ENCODE results near the gene KDM4B.

KDM4B gene

DNA sequence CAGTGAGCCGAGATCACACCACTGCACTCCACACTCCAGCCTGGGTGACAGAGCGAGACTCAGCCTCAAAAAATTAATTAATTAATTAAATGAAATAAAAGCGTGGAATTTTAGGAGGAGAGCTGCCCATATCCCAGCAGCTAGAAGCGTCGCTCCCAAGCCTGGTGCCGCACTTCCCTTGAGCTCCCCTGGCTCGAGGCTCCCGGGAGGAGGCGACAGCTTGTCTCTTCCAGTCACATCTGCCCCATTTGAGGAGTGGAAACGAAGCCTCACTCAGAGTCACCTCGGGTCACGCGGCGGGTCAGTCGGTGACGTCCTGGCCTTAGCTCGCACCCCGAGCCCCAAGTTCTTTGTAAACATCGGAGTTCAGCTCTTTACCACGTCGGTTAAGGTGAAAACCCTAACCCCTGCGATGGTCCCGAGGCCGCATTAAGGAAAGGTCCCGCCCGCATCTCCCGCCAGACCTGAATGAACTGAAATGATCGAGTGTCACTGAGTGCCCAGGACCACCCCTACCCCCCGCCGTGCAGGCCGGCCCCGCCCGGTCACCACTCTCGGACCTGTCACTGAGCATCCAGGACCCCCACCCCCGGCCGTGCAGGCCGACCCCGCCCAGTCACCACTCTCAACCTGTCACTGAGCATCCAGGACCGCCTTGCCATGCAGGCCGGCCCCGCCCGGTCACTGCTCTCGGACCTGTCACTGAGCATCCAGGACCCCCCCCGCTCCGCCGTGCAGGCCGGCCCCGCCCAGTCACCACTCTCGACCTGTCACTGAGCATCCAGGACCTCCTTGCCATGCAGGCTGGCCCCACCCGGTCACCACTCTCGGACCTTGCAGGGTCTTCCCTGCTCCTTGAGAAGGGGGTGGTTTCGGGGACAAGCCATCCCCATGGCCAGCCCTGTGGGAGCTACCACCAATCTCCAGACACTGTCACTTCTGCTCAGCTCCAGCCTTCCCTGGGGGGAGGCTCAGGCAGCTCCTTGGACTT, 176.9 kb downstream of the KDM4B start:
- in situ Hi-C loops (cut with HindIII; ENCODE audit: low sequenced_read_pairs), result no loop called here

DNA sequence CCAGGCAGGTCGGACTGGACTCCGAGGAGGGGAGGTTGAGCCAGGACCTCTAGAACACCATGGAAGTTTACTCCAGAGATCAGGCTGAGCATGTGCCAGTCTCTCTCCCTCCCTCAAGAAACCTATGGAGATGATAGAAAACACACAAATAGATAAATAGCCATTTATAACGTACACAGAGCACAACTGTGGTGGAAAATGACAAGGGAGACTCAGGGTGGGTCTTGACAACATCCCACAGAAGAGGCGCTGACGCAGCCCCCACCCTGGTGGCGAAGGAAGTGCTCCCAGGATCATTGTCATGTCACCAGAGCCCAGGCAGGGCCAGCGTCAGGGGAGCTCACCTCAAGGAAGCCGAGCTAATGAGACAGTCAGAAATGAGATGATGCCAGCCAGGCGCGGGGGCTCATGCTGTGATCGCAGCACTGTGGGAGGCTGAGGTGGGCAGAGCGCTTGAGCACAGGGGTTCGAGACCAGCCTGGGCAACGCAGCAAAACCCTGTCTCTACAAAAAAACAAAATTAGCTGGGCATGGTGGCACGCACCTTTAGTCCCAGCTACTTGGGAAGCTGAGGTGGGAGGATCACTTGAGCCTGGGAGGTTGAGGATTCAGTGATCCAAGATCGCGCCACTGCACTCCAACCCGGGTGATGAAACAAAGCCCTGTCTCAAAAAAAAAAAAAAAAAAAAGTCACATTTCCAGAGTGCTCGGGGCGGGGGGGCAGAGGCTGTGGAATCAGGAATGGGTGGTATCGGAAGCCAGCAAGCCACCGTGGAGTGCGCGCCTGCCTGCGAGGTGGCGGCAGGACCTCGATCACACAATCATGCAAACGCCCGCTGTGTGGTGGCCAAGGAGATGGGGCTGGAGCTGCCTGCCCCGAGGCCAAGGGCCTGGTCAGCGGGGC, 178.4 kb downstream of the KDM4B start:
- in situ Hi-C loops (cut with HindIII; ENCODE audit: low sequenced_read_pairs), result no loop called here

DNA sequence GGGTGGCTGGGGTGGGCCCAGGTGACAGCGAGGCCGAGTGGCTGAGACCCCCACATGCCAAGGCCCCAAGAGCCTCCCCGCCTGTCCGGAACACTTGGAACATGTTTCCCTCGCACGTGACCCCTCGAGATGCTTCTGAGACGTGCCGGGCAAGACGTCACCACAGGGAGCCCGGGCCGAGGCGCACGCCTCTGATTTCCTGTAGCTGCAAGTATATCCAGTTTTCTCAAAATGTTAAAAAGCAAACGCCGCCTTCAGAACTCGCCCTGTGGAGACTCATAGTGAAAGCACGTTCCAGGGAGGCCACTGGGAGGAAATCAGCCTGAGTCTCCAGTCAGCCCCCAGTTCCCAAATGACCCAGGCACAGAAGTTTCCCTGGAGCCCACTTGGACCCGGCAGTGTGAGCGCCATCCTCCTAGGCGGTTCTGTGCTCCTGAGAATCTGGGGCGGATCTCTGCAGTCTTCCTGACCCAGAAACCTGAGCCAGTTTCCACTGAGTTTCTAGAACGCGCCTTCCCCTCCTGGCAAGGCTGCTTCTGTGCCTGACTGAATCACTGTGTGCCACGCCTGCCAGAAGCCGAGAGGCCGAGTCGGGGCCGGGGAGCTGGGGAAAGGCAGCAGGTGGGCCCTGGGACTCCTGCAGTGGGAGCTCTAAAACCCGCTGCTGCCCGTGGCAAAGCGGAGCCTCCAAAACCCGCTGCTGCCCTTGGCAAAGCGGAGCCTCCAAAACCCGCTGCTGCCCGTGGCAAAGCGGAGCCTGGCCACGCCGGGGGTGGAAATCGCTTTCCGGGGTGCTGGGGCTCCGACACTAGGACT, 179.3 kb downstream of the KDM4B start:
- in situ Hi-C loops (cut with HindIII; ENCODE audit: low sequenced_read_pairs), result no loop called here

DNA sequence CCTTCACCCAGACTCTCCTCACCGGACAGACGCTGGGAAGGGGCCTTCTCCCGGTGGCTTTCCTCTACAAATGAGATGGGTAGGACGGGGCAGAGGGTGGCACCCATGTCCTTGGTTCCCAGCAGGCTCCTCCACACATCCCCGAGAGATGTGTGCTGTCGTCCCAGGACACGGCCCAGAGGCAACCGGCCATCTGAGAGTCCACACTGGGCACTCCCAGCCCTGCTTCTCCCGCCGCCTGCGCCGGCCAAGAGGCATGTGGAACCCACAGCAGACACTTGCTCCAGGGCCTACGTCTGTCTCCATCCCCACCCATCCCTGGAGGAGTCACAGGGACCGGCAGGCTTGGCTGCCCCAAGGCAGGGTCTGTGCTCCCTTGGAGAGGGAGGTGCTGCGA, 179.9 kb downstream of the KDM4B start:
- in situ Hi-C loops (cut with HindIII; ENCODE audit: low sequenced_read_pairs), result no loop called here

DNA sequence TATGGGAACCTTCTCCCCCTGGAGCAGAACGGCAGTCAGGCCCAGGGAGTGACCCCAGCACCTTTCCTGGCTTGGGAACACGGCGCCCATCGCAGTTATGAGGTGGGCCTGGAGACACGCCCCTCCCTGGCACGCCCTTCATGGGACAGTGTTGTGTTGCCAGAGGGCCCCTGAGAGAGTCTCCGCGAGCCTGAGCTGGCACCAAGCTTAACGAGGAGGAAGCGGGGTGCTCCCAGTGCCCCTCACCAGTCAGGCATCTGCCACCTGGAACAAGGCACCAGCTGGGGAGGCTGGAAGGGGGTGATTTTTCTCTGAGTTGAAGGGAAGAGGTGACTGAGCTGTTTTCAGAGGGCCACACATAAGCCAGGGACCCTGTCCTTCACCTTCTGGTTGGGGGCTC, 180.6 kb downstream of the KDM4B start:
- in situ Hi-C loops (cut with HindIII; ENCODE audit: low sequenced_read_pairs), result no loop called here

DNA sequence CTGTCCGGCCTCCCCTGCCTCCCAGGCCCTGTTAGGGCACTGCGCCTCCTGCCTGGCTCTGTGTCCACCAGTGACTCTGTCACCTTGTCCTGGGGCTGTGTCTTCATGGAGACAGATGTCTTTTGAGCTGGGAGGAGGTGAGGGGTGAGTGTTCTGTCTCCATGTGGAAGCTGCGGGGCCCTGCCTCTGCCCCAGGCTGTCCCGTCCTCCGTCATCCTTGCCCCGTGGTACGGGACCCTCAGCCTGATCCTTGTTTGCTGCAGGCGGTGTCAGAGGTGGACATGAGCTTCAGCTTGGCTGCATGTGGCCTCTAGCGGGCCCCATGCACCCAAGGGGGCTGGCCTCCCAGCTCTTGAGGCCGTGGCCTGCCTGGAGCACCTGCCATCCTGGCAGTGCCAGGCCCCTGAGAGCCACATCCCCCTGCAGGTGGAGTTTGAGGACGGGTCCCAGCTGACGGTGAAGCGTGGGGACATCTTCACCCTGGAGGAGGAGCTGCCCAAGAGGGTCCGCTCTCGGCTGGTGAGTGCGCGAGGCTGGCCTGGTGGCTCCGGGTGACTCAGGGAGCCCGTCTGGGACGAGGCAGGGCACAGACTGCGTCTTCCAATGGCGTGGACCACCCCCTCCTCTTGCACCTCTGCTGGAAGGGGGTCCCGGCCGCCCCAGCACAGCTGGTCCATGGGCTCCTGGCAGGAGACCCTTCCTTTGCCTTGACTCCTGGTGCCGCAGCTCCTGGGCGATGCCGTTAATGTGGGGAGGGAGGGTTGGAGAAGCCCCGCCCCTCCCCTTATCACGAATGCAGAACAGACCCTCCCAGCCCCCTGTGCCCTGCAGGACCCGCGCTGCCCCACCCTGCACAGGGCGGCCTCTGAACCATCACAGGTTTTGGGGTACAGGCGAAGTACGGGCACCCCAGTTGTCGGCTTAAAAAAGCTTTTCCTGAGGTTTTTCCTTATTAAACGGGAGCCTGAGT, 181.3 kb downstream of the KDM4B start:
- in situ Hi-C loops (cut with HindIII; ENCODE audit: low sequenced_read_pairs), result no loop called here

DNA sequence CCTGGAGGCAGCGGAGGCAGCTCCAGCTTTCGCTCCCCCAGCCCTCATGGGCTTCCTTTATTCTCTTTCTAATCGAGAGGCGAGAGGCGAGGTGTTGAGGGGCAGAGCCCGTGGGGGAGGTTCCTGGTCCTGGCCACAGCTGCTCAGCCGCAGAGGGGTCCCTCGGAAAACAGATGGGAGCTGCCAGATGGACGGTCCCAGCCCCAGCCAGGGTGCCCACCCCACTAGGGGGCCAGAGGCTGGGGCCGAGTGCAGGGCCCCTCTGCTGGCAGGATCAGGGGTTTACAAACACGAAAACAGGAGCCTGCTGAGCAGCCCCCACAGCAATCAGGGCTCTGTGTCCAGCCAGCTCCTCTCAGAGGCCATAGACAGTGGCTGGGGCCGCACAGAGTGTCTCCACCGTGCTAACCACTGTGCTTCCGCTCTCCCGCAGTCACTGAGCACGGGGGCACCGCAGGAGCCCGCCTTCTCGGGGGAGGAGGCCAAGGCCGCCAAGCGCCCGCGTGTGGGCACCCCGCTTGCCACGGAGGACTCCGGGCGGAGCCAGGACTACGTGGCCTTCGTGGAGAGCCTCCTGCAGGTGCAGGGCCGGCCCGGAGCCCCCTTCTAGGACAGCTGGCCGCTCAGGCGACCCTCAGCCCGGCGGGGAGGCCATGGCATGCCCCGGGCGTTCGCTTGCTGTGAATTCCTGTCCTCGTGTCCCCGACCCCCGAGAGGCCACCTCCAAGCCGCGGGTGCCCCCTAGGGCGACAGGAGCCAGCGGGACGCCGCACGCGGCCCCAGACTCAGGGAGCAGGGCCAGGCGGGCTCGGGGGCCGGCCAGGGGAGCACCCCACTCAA, 182.2 kb downstream of the KDM4B start:
- in situ Hi-C loops (cut with HindIII; ENCODE audit: low sequenced_read_pairs), result no loop called here

DNA sequence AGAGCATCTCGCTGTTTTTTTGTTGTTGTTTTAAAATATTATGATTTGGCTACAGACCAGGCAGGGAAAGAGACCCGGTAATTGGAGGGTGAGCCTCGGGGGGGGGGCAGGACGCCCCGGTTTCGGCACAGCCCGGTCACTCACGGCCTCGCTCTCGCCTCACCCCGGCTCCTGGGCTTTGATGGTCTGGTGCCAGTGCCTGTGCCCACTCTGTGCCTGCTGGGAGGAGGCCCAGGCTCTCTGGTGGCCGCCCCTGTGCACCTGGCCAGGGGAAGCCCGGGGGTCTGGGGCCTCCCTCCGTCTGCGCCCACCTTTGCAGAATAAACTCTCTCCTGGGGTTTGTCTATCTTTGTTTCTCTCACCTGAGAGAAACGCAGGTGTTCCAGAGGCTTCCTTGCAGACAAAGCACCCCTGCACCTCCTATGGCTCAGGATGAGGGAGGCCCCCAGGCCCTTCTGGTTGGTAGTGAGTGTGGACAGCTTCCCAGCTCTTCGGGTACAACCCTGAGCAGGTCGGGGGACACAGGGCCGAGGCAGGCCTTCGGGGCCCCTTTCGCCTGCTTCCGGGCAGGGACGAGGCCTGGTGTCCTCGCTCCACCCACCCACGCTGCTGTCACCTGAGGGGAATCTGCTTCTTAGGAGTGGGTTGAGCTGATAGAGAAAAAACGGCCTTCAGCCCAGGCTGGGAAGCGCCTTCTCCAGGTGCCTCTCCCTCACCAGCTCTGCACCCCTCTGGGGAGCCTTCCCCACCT, 183.3 kb downstream of the KDM4B start:
- in situ Hi-C loops (cut with HindIII; ENCODE audit: low sequenced_read_pairs), result no loop called here

DNA sequence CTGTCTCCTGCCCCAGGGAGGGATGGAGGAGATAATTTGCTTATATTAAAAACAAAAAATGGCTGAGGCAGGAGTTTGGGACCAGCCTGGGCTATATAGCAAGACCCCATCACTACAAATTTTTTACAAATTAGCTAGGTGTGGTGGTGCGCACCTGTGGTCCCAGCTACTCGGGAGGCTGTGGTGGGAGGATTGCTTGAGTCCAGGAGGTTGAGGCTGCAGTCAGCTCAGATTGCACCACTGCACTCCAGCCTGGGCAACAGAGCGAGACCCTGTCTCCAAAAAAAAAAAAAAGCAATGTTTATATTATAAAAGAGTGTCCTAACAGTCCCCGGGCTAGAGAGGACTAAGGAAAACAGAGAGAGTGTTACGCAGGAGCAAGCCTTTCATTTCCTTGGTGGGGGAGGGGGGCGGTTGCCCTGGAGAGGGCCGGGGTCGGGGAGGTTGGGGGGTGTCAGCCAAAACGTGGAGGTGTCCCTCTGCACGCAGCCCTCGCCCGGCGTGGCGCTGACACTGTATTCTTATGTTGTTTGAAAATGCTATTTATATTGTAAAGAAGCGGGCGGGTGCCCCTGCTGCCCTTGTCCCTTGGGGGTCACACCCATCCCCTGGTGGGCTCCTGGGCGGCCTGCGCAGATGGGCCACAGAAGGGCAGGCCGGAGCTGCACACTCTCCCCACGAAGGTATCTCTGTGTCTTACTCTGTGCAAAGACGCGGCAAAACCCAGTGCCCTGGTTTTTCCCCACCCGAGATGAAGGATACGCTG, 184.0 kb downstream of the KDM4B start:
- in situ Hi-C loops (cut with HindIII; ENCODE audit: low sequenced_read_pairs), result no loop called here

DNA sequence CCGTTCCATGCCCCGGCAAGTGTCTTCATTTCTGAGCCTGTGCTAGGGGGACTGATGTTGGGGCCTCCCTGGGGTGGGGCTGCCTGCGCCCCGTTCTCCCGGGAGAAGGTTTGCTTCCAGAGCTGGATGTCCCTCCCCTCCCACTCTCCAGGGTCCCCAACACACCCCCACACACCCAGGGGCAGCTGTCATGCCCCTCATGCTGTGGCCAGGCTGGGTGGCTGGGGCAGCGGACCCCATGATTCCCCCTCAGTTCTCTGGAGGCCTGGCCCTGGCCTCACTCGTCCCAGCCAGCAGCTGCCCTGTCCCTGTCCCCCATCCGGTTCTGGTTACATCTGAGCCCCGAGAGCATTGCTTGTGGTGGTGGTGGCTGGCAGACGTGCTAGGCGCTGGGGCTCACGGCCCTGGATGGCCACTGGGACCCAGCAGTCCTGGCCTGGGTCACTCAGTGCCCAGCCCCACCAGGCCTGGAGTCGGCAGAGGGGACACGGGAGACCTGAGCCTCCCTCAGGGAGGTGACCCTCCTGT, 184.8 kb downstream of the KDM4B start:
- in situ Hi-C loops (cut with HindIII; ENCODE audit: low sequenced_read_pairs), result no loop called here

DNA sequence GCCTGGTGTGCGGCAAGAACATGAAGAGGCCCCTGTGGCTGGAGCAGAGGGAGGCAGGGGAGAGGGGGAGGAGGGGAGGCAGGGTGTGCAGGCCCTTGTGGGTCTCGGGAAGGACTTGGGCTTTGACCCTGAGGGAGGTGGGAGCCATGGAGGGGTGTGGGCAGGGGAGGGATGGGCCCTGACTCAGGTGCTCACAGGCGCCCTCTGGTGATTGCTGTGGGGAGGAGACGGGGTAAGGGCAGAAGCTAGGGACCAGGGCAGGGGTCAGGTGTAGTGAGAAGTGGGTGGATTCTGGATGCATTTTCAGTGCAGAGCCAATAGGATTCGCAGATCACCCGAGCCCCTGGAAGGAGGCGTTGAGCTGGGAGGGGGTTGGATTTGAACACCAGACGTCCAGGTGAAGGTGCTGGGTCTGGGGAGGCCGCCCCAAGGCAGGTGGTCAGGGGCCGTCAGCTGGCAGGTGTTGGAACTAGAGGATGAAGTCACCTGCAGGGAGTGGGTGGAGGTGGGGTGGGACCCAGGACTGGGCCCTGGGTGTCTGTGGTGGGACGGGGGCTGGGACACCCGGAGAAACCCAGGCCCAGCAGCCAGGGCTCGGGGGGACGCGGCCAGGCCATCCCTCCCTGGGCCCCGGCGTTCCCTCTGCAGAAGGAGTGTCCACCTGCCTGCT, 185.4 kb downstream of the KDM4B start:
- in situ Hi-C loops (cut with HindIII; ENCODE audit: low sequenced_read_pairs), result no loop called here

DNA sequence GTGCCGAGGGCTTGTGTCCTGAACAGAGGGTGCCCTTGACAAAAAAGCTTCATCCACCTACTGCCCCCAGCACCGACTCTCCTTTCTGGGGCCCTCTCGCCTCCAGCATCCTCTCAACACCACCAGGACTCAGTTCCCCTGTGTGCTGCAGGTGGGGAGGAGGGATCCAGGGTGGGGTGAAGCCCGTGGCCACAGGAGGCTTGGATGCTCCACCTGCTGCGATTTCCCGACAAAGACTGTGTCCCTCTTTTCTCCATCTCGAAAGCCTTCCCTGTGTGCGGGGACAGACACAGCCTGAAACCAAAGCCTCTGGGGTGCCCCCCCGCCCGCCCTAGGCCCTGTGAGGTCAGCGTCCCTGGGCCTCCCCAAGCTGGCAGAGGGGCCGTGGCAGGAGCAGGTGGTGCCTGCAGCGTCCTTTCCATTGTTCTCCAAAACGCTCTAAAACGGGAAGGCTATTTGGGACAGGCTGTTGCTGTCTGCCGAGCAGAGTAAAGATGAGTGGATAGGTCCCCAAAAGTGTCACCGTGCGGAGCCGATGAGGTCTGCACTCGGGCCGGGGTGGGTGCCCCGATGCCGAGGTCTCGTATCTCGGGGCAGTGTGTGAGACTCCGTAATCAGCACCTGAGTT, 186.0 kb downstream of the KDM4B start:
- in situ Hi-C loops (cut with HindIII; ENCODE audit: low sequenced_read_pairs), result no loop called here

DNA sequence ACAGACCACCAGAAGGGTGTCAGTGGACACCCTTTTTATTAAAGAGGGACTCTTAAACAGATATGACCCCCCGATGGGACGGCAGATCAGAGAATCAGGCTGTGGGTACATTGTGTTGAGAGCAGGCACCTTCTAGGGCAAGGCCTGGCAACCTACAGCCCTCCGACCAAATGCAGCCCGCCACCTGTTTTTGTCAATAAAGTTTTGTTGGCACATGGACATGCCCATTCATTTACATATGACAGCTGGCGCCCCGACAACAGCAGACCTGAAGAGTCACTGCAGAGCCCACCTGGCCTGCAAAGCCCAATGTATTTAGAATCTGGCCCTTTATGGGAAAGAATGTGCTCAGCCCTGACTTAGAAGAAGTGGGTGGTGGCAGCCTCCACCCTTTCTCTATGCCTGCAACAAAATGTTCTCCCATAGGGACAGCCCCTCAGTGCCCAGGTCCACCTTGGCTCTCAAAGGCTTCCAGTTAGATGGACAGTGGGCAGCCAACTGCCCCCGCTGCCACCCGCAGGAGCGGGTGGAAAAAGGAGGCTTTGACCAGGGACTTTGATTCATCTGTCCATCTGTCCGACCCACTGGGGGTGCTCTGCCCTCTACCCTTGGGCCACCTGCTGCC, 186.8 kb downstream of the KDM4B start:
- in situ Hi-C loops (cut with HindIII; ENCODE audit: low sequenced_read_pairs), result no loop called here

DNA sequence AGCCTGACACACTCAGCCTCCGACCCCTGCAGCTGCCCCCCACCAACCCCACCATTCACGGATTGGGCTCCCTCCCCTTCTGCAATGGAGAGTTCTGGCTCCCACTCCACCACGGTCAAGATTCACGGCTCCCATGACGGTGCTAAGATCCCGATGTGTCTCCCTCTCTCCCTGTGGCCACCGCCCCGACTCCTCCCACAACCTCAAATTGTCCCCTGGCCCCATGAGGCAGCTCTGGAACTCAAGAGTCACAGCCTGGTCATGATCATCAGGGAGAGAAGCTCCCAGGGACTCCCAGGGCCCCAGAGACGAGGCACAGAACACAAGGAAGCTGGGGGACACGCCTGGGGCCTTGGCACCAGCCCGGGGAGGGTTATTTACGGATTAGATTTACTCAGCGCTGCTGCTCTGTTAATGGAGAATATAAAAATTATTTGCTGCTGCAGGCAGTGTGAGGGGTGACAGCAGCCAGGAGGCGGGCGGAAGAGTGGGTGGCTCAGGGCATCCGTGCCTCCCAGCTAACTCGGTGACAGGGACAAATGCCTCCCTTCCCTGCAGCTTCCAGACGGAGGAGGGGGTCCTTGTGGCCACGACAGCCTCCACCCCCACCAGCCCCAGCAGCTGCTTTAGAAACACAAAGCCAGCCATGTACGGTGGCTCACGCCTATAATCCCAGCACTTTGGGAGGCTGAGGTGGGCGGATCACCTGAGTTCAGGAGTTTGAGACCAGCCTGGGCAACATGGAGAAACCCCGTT, 187.5 kb downstream of the KDM4B start:
- in situ Hi-C loops (cut with HindIII; ENCODE audit: low sequenced_read_pairs), result no loop called here

DNA sequence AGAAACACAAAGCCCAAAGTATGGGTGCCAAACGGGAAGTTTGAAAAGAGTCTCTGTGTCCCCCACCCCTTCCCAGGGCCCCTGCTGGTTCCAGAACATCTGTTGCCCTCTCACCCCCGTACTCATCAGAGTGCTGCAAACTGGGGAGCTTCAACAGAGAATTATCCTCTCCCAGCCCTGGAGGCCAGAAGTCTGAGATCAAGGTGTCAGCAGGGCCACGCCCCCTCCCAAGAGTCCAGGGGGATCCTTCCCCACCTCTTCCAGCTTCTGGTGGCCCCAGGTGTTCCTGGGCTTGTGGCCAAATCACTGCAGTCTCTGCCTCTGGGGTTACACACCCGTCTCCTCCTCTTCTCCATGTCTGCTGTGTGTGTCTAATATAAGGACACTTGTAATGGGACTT, 188.3 kb downstream of the KDM4B start:
- in situ Hi-C loops (cut with HindIII; ENCODE audit: low sequenced_read_pairs), result no loop called here
